ENCODE results near the gene BCOR. TPM values are rescaled to one million over a fixed set of nuclear protein-coding genes. Genes with fewer than 3 reads are reported as not detected.

BCOR gene
- total RNA-seq, 1 experiment from 2014 or later: 7.5 TPM

DNA sequence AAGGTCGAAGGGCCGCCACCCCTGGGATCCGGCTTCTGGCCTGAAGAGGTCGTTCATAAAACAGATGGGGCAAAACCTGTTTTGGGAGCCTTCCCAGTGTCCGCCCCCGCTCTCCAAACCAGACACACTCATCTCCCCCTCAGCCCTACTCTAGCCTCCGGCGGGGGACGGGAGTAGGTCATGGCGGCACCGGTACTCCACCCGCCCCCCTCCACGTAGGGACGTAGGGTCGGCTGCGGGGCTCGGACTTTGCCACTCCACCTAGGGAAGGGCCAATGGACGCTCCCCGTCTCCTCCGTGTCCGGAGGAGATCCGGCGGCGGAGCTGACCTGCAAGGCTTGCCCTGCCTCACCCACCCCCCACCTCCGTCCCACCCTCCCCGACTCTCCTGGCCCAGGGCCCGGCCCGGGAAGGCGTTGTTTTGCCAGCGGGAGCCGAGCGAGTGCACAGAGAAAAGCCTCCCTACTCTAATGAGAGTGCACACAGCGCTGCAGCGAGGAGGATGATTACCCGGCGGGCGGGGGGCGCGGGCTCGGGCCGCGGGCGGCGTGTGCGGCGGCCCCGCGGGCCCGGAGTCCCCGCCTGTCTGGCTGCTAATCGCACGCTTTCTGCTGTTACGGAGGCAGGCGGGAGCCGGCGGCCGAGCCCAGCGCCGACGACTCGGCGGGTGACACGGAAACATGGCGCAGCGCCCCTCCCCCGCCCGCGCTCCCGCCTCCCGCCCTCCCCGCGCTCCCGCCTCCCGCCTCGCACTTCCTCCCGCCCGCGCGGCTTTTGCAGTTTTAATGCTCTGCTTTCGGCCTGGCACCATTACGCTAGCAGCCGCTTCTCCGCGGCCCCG lies 8.3 kb upstream of the BCOR start:
- no peak overlapping the region for H3K27ac Mint-ChIP-seq (ENCODE audit: low read depth, unreplicated experiment)
- POLR2A ChIA-PET: interaction anchor here (0.6 to 2.4 kb wide), 4 partner anchors 10 to 1305 kb away, joined by 3 to 12 read pairs (median 3); partner anchors contain the start of gene MID1IP1
- TF ChIP-seq, protein P1, sequence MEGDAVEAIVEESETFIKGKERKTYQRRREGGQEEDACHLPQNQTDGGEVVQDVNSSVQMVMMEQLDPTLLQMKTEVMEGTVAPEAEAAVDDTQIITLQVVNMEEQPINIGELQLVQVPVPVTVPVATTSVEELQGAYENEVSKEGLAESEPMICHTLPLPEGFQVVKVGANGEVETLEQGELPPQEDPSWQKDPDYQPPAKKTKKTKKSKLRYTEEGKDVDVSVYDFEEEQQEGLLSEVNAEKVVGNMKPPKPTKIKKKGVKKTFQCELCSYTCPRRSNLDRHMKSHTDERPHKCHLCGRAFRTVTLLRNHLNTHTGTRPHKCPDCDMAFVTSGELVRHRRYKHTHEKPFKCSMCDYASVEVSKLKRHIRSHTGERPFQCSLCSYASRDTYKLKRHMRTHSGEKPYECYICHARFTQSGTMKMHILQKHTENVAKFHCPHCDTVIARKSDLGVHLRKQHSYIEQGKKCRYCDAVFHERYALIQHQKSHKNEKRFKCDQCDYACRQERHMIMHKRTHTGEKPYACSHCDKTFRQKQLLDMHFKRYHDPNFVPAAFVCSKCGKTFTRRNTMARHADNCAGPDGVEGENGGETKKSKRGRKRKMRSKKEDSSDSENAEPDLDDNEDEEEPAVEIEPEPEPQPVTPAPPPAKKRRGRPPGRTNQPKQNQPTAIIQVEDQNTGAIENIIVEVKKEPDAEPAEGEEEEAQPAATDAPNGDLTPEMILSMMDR (IDR thresholded peaks at IDR 0.05; ENCODE audit: unreplicated experiment): no peak

GRCh38 chrX:40104985-40105834 lies 7.5 kb upstream of the BCOR start:
- Mint-ChIP-seq H3K36me3 (ENCODE audit: insufficient read depth, unreplicated experiment) (no peaks in the 10 kb centered on the region), H3K9me3 (ENCODE audit: unreplicated experiment) (no peaks in the 10 kb centered on the region), H3K4me1 (ENCODE audit: insufficient read depth, unreplicated experiment) (no peaks in the 10 kb centered on the region), H3K4me3 (ENCODE audit: unreplicated experiment) (peak overlapping the region; percentile 76), H3K27me3 (ENCODE audit: insufficient read depth, unreplicated experiment) (no peaks in the 10 kb centered on the region), H3K27ac (ENCODE audit: low read depth, unreplicated experiment) (no peak overlapping the region)
- DNase-seq (ENCODE audit: unreplicated experiment): peak; percentile 43
- ChIA-PET POLR2A (interaction anchor here (0.6 to 2.4 kb wide), 6 partner anchors 9 to 1304 kb away, joined by 3 to 12 read pairs (median 3); partner anchors contain the start of gene MID1IP1), CTCF (interaction anchor here (0.5 to 0.7 kb wide), 3 partner anchors 37 to 141 kb away, joined by 3 to 4 read pairs (median 3); no protein-coding TSS in a partner anchor)
- TF ChIP-seq, protein P1 (IDR thresholded peaks at IDR 0.05; ENCODE audit: unreplicated experiment): no peak
- intact Hi-C loops (cut with micrococcal nuclease): loop anchor here (10.0 kb wide), 1 partner anchor 160 kb away; no protein-coding TSS in a partner anchor
- no TSS peak for BruUV-seq (replicated peaks)

More for the DNA sequence above, 8.3 kb upstream of the BCOR start:
- Mint-ChIP-seq H3K4me3 (ENCODE audit: unreplicated experiment) (peak overlapping the region; percentile 76), H3K27me3 (ENCODE audit: insufficient read depth, unreplicated experiment) (peaks cover 5% of the 10 kb centered on the region), H3K36me3 (ENCODE audit: insufficient read depth, unreplicated experiment) (no peaks in the 10 kb centered on the region), H3K4me1 (ENCODE audit: insufficient read depth, unreplicated experiment) (peaks cover 3% of the 10 kb centered on the region), H3K9me3 (ENCODE audit: unreplicated experiment) (no peaks in the 10 kb centered on the region)
- intact Hi-C loops (cut with micrococcal nuclease): loop anchor here (10.0 kb wide), 1 partner anchor 159 kb away; no protein-coding TSS in a partner anchor
- CTCF ChIA-PET: interaction anchor here (0.6 kb wide), 1 partner anchor 142 kb away, joined by 3 read pairs; no protein-coding TSS in a partner anchor
- DNase-seq (ENCODE audit: unreplicated experiment): peak; percentile 62
- BruUV-seq (replicated peaks): no TSS peak

- POLR2A ChIA-PET: interaction anchor here (0.6 to 2.4 kb wide), 4 partner anchors 8 to 92 kb away, joined by 3 to 12 read pairs (median 4); no protein-coding TSS in a partner anchor
- intact Hi-C loops (cut with micrococcal nuclease): loop anchor here (10.0 kb wide), 1 partner anchor 160 kb away; no protein-coding TSS in a partner anchor
- H3K4me3 Mint-ChIP-seq (ENCODE audit: unreplicated experiment): peak overlapping the region; percentile 63
- BruUV-seq (replicated peaks): no TSS peak
- H3K36me3 Mint-ChIP-seq (ENCODE audit: insufficient read depth, unreplicated experiment): no peaks in the 10 kb centered on the region
- H3K27me3 Mint-ChIP-seq (ENCODE audit: insufficient read depth, unreplicated experiment): no peaks in the 10 kb centered on the region
- CTCF ChIA-PET: interaction anchor here (0.7 kb wide), 1 partner anchor 38 kb away, joined by 3 read pairs; no protein-coding TSS in a partner anchor
- no peak overlapping the region for H3K27ac Mint-ChIP-seq (ENCODE audit: low read depth, unreplicated experiment)
- peak; percentile 65 for DNase-seq (ENCODE audit: unreplicated experiment)
- H3K4me1 Mint-ChIP-seq (ENCODE audit: insufficient read depth, unreplicated experiment): no peaks in the 10 kb centered on the region
- TF ChIP-seq, protein P1 (IDR thresholded peaks at IDR 0.05; ENCODE audit: unreplicated experiment): no peak
- H3K9me3 Mint-ChIP-seq (ENCODE audit: unreplicated experiment): no peaks in the 10 kb centered on the region
These were observed 6.8 kb upstream of the BCOR start for GRCh38 chrX:40104630-40104984.
